ENCODE measurements around the gene RNF213.

RNF213 gene

GRCh38 chr17:80287806-80288567 is 27.3 kb downstream of the RNF213 start:
- no peak for DNase-seq (ENCODE audit: low spot score)
- POLR2A ChIA-PET (ENCODE audit: low non-redundant PET), result no interaction called here
- TF ChIP-seq, protein P1, sequence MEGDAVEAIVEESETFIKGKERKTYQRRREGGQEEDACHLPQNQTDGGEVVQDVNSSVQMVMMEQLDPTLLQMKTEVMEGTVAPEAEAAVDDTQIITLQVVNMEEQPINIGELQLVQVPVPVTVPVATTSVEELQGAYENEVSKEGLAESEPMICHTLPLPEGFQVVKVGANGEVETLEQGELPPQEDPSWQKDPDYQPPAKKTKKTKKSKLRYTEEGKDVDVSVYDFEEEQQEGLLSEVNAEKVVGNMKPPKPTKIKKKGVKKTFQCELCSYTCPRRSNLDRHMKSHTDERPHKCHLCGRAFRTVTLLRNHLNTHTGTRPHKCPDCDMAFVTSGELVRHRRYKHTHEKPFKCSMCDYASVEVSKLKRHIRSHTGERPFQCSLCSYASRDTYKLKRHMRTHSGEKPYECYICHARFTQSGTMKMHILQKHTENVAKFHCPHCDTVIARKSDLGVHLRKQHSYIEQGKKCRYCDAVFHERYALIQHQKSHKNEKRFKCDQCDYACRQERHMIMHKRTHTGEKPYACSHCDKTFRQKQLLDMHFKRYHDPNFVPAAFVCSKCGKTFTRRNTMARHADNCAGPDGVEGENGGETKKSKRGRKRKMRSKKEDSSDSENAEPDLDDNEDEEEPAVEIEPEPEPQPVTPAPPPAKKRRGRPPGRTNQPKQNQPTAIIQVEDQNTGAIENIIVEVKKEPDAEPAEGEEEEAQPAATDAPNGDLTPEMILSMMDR (conservative IDR thresholded peaks at IDR 0.05; ENCODE audit: low read depth), result no peak
- CTCF ChIA-PET, result no interaction called here
- peak overlapping the region; percentile 33 for H3K27ac ChIP-seq

DNA sequence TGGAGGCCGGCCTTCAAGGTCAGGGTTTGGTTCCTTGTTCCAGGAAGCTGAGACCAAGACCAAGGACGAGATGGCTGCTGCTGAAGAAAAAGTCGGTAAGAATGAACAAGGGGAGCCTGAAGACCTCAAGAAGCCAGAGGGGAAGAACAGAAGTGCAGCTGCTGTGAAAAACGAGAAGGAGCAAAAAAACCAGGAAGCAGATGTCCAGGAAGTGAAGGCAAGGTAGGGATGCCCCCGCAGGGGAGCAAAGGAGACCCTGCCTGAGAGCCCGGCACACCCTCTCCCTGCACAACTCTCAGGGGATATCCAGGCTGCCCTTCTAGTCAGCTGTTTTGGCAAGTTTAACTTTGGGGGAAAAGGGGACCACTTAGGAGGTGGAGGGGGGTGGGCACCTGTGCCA is 29.0 kb downstream of the RNF213 start:
- TF ChIP-seq, protein P1 (conservative IDR thresholded peaks at IDR 0.05; ENCODE audit: low read depth), result no peak
- CTCF ChIA-PET, result no interaction called here
- peak overlapping the region; percentile 33 for H3K27ac ChIP-seq
- DNase-seq (ENCODE audit: low spot score), result no peak
- POLR2A ChIA-PET (ENCODE audit: low non-redundant PET), result no interaction called here

- TF ChIP-seq, protein P1 (conservative IDR thresholded peaks at IDR 0.05; ENCODE audit: low read depth), result no peak
- CTCF ChIA-PET, result no interaction called here
- H3K27ac ChIP-seq, result peak overlapping the region; percentile 33
- DNase-seq (ENCODE audit: low spot score), result no peak
- POLR2A ChIA-PET (ENCODE audit: low non-redundant PET), result no interaction called here
These were observed 29.5 kb downstream of the RNF213 start for GRCh38 chr17:80290156-80290555.

- TF ChIP-seq, protein P1 (conservative IDR thresholded peaks at IDR 0.05; ENCODE audit: low read depth), result no peak
- ChIA-PET CTCF (no interaction called here), POLR2A (ENCODE audit: low non-redundant PET) (no interaction called here)
- H3K27ac ChIP-seq, result no peak overlapping the region
- no peak for DNase-seq (ENCODE audit: low spot score)
These were observed 30.6 kb downstream of the RNF213 start for GRCh38 chr17:80291260-80291659.

- ChIA-PET CTCF (interaction anchor here (0.7 kb wide), 1 partner anchor 189 kb away, joined by 3 read pairs; no protein-coding TSS in a partner anchor), POLR2A (ENCODE audit: low non-redundant PET) (no interaction called here)
- no peak for DNase-seq (ENCODE audit: low spot score)
- TF ChIP-seq, protein P1 (conservative IDR thresholded peaks at IDR 0.05; ENCODE audit: low read depth), result no peak
- H3K27ac ChIP-seq, result no peak overlapping the region
These were observed 31.2 kb downstream of the RNF213 start for GRCh38 chr17:80291691-80292487.

GRCh38 chr17:80292521-80292971 is 31.9 kb downstream of the RNF213 start:
- TF ChIP-seq, protein P1 (conservative IDR thresholded peaks at IDR 0.05; ENCODE audit: low read depth), result no peak
- no peak for DNase-seq (ENCODE audit: low spot score)
- H3K27ac ChIP-seq, result no peak overlapping the region
- ChIA-PET CTCF (no interaction called here), POLR2A (ENCODE audit: low non-redundant PET) (interaction anchor here (0.9 kb wide), 1 partner anchor 10 kb away, joined by 3 read pairs; no protein-coding TSS in a partner anchor)
